ENCODE results near the gene XKRX.

XKRX gene

DNA sequence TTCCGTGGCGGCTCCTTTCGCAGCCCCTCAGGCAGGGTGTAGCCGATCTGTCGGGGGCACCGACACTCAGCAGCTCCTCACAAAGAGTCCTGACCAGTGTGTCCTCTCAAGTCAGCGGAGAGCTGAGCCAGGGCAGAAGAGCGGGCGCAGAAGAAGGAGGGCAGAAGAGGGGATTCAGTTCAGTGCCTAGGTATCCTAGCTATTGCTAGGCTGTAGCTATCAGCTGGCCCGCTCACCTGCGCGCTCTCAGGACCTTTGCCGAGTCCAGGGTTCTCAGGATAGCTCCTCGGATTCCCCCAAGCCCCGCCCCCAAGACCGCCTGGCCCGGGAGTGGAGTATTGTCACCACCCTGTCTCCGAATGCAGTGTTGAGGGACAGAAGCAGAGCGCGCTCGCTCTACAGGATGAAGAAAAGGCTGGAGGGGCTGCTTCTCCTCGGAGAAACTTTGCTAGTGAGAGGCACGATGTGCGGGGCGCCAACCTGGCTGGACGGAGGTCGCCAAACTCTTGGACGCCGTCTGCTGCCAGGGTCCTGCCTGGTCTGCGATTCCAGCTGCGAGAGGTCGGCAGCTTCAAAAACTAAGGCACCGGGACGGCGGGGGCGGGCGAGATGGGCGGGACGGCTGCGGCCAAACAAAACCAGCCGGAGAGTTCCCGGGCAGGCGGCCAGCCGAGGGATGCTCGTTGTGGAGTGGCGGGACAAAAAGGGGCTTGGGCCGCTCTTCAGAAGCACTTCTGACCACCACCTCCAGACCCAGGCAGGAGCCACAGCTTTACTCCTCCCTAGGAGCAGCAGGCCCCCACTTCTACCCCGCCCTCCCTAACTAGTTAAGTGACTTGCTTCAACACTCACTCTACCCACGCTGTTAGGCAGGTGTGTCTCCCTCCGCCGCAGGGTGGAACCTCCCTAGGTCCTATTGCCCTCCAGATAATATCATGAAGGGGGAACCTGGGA, at the start of gene XKRX:
XKRX (minus strand) TSS at position 258 of the 954 bp plus-strand sequence. CDS start 613 bp downstream, outside the sequence.
- DNase-seq (ENCODE audit: low read depth in 2 of 2): no peak

- no peak for DNase-seq (ENCODE audit: low read depth in 2 of 2)
Measured at GRCh38 chrX:100976211-100976610, 47.5 kb upstream of the XKRX start.

DNA sequence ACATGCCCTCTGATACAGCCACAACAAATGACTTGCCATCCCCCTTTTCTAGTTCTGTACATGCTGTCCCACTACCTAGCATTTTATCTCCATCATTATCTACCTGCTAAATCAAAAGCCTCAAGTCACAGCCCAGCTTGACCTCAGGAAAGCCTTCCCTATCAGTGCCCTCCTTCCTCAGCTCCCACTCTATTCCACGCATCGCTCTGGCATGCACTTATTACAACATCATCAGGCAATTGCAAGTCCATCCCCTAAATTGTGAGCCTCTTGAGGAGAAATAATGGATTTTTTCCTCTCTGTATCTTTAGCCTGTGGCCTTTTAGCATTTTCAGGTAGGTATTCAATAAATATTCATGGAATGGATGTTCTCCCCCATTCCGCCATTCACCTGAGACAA, 46.5 kb upstream of the XKRX start:
- no peak for DNase-seq (ENCODE audit: low read depth in 2 of 2)

DNA sequence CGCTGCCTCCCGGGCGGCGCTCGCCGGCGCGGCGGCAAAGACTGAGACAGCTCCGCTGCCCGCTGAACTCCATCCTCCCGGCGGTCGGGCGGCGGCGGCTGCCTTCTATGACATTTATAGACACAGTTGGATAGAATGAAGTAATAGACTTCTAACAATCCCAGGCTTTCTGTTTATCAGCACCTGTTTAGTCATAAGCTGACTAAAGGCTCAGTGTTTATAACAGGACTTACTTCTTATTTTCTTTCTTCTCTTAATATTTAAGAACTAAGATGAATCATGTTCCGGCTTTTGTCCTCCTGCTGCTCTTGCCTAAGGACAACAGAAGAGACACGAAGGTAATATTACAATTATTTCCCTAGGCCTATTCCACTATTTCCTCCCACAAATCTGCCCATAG, 44.7 kb upstream of the XKRX start:
- no peak for DNase-seq (ENCODE audit: low read depth in 2 of 2)

- no peak for DNase-seq (ENCODE audit: low read depth in 2 of 2)
Measured at GRCh38 chrX:100969936-100970335, 41.2 kb upstream of the XKRX start.

DNA sequence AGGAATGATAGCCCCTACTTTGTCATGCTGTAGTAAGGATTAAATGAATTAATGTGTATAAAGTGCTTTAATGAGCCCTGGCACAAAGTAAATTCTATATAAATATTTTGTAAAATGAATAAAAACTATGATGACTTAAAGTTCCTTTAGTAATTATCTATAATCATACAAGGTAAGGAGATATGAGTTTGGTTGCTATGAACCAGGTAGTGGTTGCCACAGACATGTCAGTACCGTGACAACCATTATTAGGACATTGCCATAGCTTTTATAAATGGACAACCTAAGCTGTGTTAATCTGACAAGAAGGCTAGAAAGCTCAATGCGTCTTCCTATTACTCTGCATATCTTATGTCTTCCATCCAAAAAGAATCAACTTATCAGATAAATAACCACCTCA, 40.7 kb upstream of the XKRX start, which contains the start of gene ARL13A:
ARL13A (plus strand) TSS at position 301 of the 400 bp plus-strand sequence. CDS start 3,982 bp downstream, outside the sequence.
- no peak for DNase-seq (ENCODE audit: low read depth in 2 of 2)

DNA sequence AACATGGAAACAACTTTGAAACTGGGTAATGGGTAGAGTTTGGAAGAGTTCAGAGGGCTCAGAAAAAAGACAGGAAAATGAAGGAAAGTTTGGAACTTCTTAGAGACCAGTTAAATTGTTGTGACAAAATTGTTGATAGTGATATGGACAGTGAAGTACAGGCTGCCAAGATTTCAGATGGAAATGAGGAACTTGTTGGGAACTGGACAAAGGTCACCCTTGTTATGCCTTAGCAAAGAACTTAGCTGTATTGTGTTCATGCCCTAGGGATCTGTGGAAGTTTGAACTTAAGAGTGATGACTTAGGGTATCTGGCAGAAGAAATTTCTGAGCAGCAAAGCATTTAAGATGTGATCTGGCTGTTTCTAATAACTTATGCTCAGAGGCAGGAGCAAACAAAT, 35.6 kb upstream of the XKRX start:
- DNase-seq (ENCODE audit: low read depth in 2 of 2): no peak

- no peak for DNase-seq (ENCODE audit: low read depth in 2 of 2)
Measured at GRCh38 chrX:100962811-100963210, 34.1 kb upstream of the XKRX start.

GRCh38 chrX:100948557-100948956, 19.8 kb upstream of the XKRX start:
- no peak for DNase-seq (ENCODE audit: low read depth in 2 of 2)

DNA sequence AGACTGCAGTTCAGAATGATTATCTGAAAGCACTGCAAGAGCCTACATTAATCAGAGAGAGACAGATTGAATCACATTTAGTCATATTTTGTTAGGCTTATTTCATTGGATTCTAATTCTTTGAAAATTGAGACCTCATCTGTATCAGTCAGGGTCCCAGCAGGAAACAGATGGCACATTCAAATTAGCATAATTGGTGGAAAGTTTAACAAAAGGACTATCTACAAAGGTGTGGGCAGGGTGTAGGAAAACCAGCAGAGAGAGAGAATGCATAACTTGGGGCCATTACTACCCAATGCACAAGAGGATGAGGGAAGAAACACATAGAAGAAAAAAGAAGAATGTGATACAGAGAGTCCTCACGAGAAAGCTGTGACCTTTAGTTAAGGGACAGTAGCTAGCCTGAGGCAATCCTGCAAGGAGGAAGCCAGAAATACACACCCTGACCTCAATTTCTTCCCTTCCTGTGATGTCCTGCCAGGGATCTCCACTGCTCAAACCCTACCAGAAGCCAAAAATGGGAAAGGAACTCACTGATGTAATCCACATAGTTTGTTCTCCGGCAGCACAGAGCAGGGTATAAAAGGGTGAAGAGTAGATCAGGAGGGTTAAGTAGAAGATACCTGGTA, 17.7 kb upstream of the XKRX start:
- no peak for DNase-seq (ENCODE audit: low read depth in 2 of 2)

DNA sequence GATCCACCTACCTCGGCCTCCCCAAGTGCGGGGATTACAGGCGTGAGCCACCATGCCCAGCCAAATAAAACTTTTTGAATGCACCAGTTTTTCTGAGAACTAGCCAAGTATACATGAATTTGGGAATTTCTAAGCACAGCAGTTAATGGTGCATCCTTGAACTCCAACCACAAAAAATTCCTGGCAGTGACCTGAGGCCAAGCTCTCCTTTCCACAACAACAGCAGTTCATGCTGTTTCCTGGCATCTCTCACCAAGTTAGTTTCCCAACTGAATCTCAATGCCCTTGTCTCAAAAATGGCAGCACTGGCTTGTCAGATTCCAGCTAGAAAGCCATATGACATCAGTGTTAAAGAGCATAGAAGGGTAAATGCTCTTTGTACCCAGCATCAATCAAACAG, 15.9 kb upstream of the XKRX start:
- DNase-seq (ENCODE audit: low read depth in 2 of 2): no peak

DNA sequence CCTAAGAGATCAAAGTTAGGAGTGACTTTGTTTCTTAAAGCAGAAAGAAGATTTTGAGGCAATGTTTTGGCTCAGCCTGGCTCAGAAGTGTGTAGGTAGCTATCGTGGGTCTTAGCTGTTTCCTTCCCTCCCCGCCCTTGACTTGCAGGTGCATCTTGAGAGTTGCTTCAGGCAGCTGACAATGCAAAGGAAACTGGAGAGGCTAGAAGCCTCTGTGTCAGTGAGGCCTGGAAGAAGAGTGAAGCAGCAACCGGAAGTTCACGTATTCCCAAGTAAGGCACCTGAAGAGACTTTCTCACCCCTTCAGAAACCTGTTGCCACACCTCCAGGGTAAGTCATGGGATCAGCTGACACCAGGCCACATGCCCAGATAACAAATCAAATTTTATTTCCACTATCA, 10.6 kb upstream of the XKRX start:
- no peak for DNase-seq (ENCODE audit: low read depth in 2 of 2)

DNA sequence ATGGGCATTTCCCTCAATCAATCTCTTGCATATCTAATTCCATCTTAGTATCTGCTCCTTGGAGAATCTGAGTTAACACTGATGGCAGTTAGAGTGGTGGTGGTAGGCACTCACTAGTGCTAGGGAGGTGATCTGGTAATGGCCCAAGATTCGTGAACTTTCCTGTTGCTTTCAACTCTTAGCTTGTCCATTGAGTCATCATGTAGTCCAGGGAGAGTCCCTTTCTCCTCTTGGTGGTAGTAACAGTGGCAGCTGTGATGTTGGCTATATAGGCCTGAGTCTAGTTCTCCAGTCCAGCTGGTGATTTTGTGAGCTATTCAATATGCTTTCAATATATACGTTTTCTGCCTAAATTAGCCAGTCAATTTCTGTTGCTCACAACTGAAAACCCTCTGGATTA, 7.0 kb upstream of the XKRX start:
- DNase-seq (ENCODE audit: low read depth in 2 of 2): no peak

DNA sequence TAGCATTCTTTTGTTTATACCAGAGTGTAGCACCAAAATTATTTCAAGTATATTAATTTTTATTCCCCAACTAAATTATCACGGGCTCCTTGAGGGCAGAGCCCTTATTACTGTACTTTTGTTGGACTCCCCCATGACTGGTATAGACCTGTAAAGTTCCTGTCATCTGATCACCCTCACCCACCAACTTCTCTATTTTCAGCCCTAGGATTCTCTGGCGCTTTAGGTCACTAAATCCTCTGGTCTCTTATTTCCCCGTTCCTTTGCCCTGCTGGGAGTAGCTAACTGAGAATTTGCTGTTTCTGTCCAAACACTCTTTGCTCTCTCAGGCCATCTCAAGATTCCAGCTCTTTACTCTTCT, 3.2 kb upstream of the XKRX start:
- DNase-seq (ENCODE audit: low read depth in 2 of 2): no peak

DNA sequence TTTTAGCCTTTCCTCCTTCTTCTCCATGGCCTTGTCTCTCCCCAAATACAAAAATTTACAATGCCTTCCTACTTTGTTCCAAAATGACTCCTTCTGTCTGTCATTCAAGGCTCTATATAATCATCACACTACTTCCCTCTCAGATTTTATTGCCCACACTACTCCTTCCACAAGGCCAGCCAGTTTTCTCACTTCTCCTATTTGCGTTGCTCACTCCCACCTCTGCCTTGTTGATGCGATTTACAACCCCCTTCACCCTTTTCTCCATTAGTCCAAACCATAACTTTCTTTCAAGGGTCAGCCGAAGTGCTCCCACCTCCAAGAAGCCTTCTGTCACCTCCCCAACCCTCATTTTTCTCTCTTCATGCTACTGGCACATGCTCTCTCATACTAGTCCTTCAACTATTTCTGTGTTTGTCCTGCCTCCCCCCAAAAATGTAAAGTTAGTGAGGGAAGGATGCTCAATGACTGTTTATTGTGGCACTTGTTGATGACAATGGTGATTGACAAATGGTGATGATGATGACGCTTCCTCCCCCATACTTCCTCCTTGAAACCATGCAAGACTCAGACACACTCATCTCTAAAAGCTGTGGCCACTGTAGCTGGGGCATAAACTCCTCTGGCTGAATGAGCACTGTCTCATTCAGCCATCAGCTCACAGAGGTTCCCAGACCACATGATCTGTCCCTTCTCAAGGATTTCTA, 2.7 kb upstream of the XKRX start:
- DNase-seq (ENCODE audit: low read depth in 2 of 2): no peak

DNA sequence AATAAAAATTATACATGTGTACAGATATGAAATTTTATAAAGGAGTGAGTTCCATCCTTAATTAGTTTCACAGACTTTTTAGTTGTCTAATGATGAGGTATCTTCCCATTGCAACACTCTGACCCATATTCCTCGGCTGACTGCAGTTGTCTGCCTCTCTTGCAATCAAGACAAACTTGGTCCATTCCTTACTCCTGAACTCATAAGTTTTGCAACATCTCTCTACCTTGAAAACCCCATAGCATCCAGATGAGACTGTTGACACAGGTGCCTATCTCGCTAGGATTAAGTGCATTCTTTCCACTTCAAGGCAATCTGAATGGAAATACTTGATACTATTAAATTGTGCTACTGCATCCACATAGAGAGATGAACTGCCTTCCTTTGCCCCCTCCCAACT, 2.3 kb downstream of the XKRX start:
- no peak for DNase-seq (ENCODE audit: low read depth in 2 of 2)

- no peak for DNase-seq (ENCODE audit: low read depth in 2 of 2)
Measured at GRCh38 chrX:100924375-100924774, 4.3 kb downstream of the XKRX start.

GRCh38 chrX:100915562-100915961, 13.2 kb downstream of the XKRX start:
- no peak for DNase-seq (ENCODE audit: low read depth in 2 of 2)

- no peak for DNase-seq (ENCODE audit: low read depth in 2 of 2)
Measured at GRCh38 chrX:100913111-100913510, 15.6 kb downstream of the XKRX start.

DNA sequence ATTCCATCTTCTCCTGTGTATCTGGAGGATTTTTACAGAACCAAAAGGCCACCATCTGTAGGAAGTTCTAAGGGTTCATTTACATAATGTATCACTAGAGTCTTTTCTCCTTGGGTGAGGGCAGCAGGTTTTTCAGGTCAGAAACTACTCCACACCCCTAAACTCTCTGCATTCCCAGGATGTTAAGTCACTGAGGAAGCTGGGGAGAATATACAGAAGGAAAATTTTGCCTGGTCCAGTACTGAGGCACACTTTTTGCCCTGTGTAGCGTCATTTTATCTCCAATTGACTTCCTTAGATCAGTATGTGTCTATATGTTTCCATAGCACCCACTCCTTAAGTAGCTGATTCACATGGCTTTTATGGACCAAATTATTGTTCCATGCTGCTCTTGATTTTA, 17.0 kb downstream of the XKRX start:
- DNase-seq (ENCODE audit: low read depth in 2 of 2): no peak

GRCh38 chrX:100905620-100906019, 23.1 kb downstream of the XKRX start:
- DNase-seq (ENCODE audit: low read depth in 2 of 2): no peak

DNA sequence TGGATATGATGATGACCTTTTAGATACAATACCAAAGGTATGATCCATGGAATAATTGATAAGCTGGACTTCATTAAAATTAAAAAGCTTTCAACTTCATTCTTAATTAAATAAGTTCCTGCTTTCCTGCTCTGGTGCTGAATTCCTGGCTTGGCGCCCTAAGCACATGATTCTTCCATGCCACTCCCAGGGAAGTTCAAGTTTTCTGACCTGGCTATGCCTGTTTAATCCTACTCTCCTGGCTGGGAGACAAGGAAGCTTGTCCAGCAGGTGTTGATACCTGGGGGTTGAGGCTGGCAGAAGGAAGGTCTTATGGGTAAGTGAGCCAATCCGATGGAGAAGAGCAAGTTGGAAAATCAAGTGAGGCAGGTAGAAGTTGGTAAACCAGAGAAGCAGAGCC, 24.3 kb downstream of the XKRX start:
- no peak for DNase-seq (ENCODE audit: low read depth in 2 of 2)
